Chondrocyte (in vitro differentiated cells): ENCODE results near the gene TMEM44. TPM values are rescaled to one million over a fixed set of nuclear protein-coding genes. Genes with fewer than 3 reads are reported as not detected.
A peak's percentile ranks its signal among the peaks of the same experiment; 100 is the strongest.

Experiments used
- DNase-seq: peaks from one replicate; pipeline ENCODE4 v3.0.0; 2021; ENCODE audit warnings: mixed read lengths, low spot score
- H3K27ac Mint-ChIP-seq: one replicate; pipeline ENCODE4 v1.8.0; 2021; ENCODE audit warnings: mild to moderate bottlenecking, moderate library complexity, mixed read lengths; ENCODE audit not compliant: unreplicated experiment
- H3K27me3 Mint-ChIP-seq: 2 replicates; pipeline ENCODE4 v1.8.0; 2021; ENCODE audit warnings: low read depth, mixed read lengths
- H3K36me3 Mint-ChIP-seq: 2 replicates; pipeline ENCODE4 v1.8.0; 2021; ENCODE audit warnings: low read depth, mixed read lengths
- H3K4me1 Mint-ChIP-seq: 2 replicates; pipeline ENCODE4 v1.8.0; 2021; ENCODE audit warnings: low read depth, mild to moderate bottlenecking, mixed read lengths
- H3K4me3 Mint-ChIP-seq: one replicate; pipeline ENCODE4 v1.8.0; 2021; ENCODE audit warnings: mild to moderate bottlenecking, moderate library complexity, mixed read lengths; ENCODE audit not compliant: unreplicated experiment
- H3K9me3 Mint-ChIP-seq: 2 replicates; pipeline ENCODE4 v1.8.0; 2021; ENCODE audit warnings: low read depth, mixed read lengths
- CTCF ChIP-seq: fragments of 200-600 bp; sonication (generic); IDR thresholded peaks from 2 replicates; pipeline ENCODE4 v1.5.0; 2021; ENCODE audit warnings: antibody characterized with exemption, mild to moderate bottlenecking, moderate library complexity
- total RNA-seq: library from RNA; stranded (reverse); gene quantifications from 3 replicates; pipeline ENCODE4 v1.2.1, GENCODE V29; 2021

Gene TMEM44
- total RNA-seq, 1 donor from 2014 or later: 25.0 TPM

DNA sequence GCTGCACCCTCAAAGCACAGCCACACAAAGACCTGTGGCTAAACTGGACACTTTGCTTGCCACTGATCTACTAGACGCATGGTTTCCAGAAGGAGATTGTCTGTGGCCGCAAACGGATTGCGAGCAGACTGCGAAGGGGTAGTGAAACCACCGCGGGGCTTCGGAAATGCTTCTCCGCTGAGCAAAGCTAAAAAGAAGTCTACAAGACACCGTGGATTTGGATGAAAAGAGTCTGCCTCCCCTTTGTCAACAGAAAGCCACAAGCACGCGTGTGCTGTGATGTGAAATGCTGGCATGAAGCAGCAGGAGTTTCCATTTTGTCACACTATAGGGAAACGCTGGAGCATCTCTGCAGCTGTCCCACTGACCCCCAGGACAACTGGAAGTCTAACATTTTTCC, 63.0 kb downstream of the TMEM44 start:
- DNase-seq: no peak
- Mint-ChIP-seq H3K36me3 (no peaks in the 10 kb centered on the region), H3K27ac (no peak overlapping the region), H3K4me3 (no peak overlapping the region), H3K27me3 (no peaks in the 10 kb centered on the region), H3K9me3 (no peaks in the 10 kb centered on the region), H3K4me1 (peaks cover 51% of the 10 kb centered on the region)
- TF ChIP-seq CTCF: no peak

DNA sequence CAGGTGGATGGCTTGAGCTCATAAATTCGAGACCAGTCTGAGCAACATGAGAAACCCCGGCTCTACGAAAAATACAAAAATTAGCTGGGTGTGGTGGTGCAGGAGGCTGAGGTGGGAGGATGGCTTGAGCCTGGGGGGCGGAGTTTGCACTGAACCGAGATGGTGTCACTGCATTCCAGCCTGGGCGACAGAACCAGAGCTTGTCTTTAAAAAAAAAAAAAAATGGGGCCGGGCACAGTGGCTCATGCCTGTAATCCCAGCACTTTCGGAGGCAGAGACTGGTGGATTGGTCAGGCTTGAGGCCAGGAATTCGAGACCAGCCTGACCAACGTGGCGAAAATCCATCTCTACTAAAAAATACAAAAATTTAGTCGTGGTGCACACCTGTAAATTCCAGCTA, 64.0 kb downstream of the TMEM44 start:
- DNase-seq: no peak
- H3K27ac Mint-ChIP-seq: no peak overlapping the region
- H3K27me3 Mint-ChIP-seq: no peaks in the 10 kb centered on the region
- peaks cover 49% of the 10 kb centered on the region for H3K4me1 Mint-ChIP-seq
- H3K36me3 Mint-ChIP-seq: no peaks in the 10 kb centered on the region
- no peak overlapping the region for H3K4me3 Mint-ChIP-seq
- no peaks in the 10 kb centered on the region for H3K9me3 Mint-ChIP-seq
- TF ChIP-seq CTCF: no peak

- Mint-ChIP-seq H3K4me1 (peaks cover 22% of the 10 kb centered on the region), H3K27me3 (no peaks in the 10 kb centered on the region), H3K9me3 (no peaks in the 10 kb centered on the region), H3K27ac (peak overlapping the region; percentile 68), H3K4me3 (no peak overlapping the region), H3K36me3 (no peaks in the 10 kb centered on the region)
- DNase-seq: no peak
- TF ChIP-seq CTCF: no peak
Measured at GRCh38 chr3:194565597-194566190, 67.5 kb downstream of the TMEM44 start.

GRCh38 chr3:194562986-194563385, 70.2 kb downstream of the TMEM44 start:
- Mint-ChIP-seq H3K27ac (no peak overlapping the region), H3K4me3 (no peak overlapping the region), H3K27me3 (no peaks in the 10 kb centered on the region), H3K36me3 (no peaks in the 10 kb centered on the region), H3K4me1 (peaks cover 19% of the 10 kb centered on the region), H3K9me3 (no peaks in the 10 kb centered on the region)
- no peak for TF ChIP-seq CTCF
- no peak for DNase-seq

GRCh38 chr3:194561306-194561974, 71.8 kb downstream of the TMEM44 start:
- no peaks in the 10 kb centered on the region for H3K27me3 Mint-ChIP-seq
- peaks cover 23% of the 10 kb centered on the region for H3K4me1 Mint-ChIP-seq
- H3K9me3 Mint-ChIP-seq: no peaks in the 10 kb centered on the region
- DNase-seq: no peak
- H3K36me3 Mint-ChIP-seq: no peaks in the 10 kb centered on the region
- no peak overlapping the region for H3K27ac Mint-ChIP-seq
- H3K4me3 Mint-ChIP-seq: no peak overlapping the region
- no peak for TF ChIP-seq CTCF
